Kidney epithelial cell (primary cell): Measurements from ENCODE around the gene AGMO. TPM values are rescaled to one million over a fixed set of nuclear protein-coding genes. Genes with fewer than 3 reads are reported as not detected.

Source experiments
- DNase-seq: peaks from one replicate; pipeline ENCODE4 v3.0.0-alpha.2; 2010; ENCODE audit warnings: low read depth
- H3K27me3 ChIP-seq: 2 replicates; pipeline ENCODE4 v1.6.0; 2011; ENCODE audit warnings: low read length; ENCODE audit not compliant: control insufficient read depth, insufficient read depth
- H3K36me3 ChIP-seq: 2 replicates; pipeline ENCODE4 v1.5.1; 2011; ENCODE audit warnings: low read length; ENCODE audit not compliant: control insufficient read depth, insufficient read depth
- H3K4me3 ChIP-seq: 2 replicates; pipeline ENCODE4 v1.5.1; 2011; ENCODE audit warnings: low read depth, mild to moderate bottlenecking, control low read depth, low read length
- CTCF ChIP-seq: IDR thresholded peaks from 2 replicates; pipeline ENCODE4 v1.5.1; 2011; ENCODE audit warnings: mild to moderate bottlenecking, moderate library complexity, low read length, control low read depth, inconsistent platforms; ENCODE audit not compliant: insufficient read depth, poor library complexity, severe bottlenecking
- total RNA-seq: library from RNA; depleted of rRNA; stranded (reverse); fragments of >200 nt; gene quantifications from 2 replicates; pipeline ENCODE4 v1.2.3, GENCODE V29; 2015

The AGMO gene
- total RNA-seq, 1 donor from 2014 or later, result 0.04 TPM

GRCh38 chr7:15257689-15258088 is 304.1 kb downstream of the AGMO start:
- TF ChIP-seq CTCF, result no peak
- Histone ChIP-seq H3K27me3 (no peaks in the 10 kb centered on the region), H3K36me3 (no peaks in the 10 kb centered on the region), H3K4me3 (no peak overlapping the region)
- no peak for DNase-seq

DNA sequence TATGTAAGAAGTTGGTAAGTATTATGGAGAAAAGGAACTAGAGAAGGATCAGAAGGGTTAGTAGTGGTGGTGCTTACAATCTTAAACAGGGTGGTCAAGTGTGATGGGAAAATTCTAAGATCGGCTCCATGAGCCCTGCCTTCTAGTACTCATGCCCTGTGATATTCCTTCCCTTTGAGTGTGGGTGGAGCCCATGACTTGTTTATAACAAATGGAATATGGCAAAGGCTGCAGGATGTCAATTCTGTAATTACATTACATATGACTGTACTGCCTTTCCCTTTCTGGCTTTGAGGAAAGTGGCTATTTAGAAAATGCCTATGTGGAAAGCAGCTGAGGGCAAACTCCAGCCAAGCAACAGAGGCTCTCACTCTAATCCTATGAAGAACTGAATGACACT is 309.6 kb downstream of the AGMO start:
- Histone ChIP-seq H3K27me3 (no peaks in the 10 kb centered on the region), H3K4me3 (no peak overlapping the region), H3K36me3 (no peaks in the 10 kb centered on the region)
- no peak for DNase-seq
- no peak for TF ChIP-seq CTCF

DNA sequence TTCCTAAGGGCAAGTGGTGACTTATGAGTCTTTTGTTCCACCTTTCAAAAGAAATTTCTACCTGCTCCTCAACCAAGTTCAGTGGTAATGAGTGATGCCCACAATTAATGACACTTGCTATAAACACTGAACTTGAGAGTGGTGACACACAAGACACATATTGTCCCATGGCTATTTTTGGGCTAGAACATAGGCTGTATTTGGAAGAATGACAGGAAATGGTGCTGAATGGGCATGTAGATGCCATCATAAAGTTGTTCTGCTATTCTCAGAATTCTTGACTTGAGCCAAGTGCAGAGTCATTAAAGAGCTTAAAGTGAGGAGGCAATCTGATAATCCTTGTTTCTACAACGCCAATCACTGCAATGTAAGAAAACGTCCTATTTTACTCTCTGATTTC is 313.3 kb downstream of the AGMO start:
- no peak overlapping the region for H3K4me3 ChIP-seq
- H3K27me3 ChIP-seq, result no peaks in the 10 kb centered on the region
- no peaks in the 10 kb centered on the region for H3K36me3 ChIP-seq
- no peak for TF ChIP-seq CTCF
- DNase-seq, result no peak

DNA sequence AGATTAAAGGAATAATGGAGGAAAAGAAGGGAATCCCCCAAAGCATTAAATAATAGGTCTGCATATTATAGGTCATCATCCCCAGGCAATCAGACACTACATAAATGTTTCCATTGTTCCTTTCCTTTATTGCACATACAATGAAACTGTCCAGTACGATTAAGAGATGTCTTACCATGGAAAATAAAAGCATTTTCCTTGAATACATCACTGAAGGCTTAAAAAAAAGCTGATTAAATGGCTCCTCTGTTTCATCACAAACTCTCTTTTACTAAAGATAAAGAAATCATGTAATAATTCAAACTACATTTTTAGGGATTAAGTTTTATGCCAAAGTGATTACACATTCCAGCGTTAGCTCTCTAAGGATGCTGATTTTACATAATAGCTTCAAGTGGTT is 316.0 kb downstream of the AGMO start:
- TF ChIP-seq CTCF, result no peak
- Histone ChIP-seq H3K4me3 (no peak overlapping the region), H3K36me3 (no peaks in the 10 kb centered on the region), H3K27me3 (no peaks in the 10 kb centered on the region)
- no peak for DNase-seq

- Histone ChIP-seq H3K36me3 (no peaks in the 10 kb centered on the region), H3K27me3 (no peaks in the 10 kb centered on the region), H3K4me3 (no peak overlapping the region)
- no peak for TF ChIP-seq CTCF
- no peak for DNase-seq
These were observed 322.0 kb downstream of the AGMO start for GRCh38 chr7:15239801-15240200.

DNA sequence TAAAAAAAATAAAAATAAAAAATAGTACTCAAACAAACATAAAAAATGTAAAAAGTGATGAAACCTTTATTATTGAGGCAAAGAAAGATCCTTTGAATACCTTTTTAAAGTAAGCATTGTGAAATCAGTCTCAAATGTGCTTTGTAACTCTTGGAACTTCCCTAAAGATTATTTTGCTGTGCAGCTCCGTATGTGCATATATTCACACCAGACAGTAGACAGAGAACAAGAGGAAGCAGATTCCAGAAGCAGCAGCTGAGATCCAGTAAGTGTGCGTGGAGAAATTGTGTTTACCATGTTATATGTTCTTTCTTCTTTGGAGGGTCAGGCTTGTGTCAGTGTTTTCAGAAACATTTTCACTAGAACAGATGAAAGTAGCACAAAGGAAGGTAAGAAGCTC is 324.9 kb downstream of the AGMO start:
- DNase-seq, result no peak
- TF ChIP-seq CTCF, result no peak
- no peaks in the 10 kb centered on the region for H3K27me3 ChIP-seq

More for the DNA sequence above, 324.9 kb downstream of the AGMO start:
- no peak overlapping the region for H3K4me3 ChIP-seq
- no peaks in the 10 kb centered on the region for H3K36me3 ChIP-seq
